Tongue (tissue), 2 donors: ENCODE results near the gene TMEM174. TPM values are rescaled to one million over a fixed set of nuclear protein-coding genes. Genes with fewer than 3 reads are reported as not detected.

Experiments
- DNase-seq: peaks from one replicate; pipeline ENCODE4 v3.0.0-alpha.2; 2015
- total RNA-seq: library from RNA; depleted of rRNA; stranded (reverse); fragments of >200 nt; gene quantifications from one replicate; pipeline ENCODE4 v1.2.3, GENCODE V29; 2014

TMEM174 gene, protein sequence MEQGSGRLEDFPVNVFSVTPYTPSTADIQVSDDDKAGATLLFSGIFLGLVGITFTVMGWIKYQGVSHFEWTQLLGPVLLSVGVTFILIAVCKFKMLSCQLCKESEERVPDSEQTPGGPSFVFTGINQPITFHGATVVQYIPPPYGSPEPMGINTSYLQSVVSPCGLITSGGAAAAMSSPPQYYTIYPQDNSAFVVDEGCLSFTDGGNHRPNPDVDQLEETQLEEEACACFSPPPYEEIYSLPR
- total RNA-seq, result not detected

DNA sequence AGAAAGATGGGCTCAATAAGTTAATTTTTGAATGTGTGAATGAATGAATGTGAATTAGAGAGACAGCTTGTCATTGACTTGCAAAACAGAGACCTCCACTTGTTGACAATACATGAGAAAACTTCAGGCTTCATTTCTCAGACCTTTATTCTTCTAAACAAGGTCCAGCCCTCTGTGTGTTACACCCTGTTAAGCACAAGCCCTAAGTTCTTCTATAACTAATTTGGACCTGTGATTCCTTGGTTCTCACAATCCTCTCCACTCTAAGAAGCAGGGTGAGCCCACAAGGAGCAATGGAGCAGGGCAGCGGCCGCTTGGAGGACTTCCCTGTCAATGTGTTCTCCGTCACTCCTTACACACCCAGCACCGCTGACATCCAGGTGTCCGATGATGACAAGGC lies at the start of gene TMEM174:
Gene TMEM174, plus strand, starts transcription at position 243 of the 400 bp plus-strand sequence. Its CDS starts 51 bp downstream, at position 294.
- no peak for DNase-seq

DNA sequence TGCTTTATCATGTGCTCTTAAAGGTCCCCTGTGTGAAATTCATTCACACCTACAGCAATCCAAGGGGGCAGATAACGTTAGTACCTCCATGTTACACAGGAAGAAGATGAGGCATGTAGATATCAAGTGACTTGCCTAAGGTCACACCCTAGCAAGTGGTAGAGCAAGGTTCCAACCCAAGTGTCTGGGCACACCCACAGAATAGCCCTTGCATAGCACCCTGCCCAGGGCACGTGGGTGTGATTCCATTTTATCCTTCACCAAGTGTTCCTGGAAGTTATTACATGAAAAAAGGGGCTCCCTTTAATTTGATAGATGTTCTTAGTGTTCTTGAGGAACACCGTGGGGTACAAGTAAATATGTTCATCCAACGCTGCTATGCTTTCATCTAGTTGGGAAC lies 47.7 kb upstream of the TMEM174 start:
- no peak for DNase-seq

DNA sequence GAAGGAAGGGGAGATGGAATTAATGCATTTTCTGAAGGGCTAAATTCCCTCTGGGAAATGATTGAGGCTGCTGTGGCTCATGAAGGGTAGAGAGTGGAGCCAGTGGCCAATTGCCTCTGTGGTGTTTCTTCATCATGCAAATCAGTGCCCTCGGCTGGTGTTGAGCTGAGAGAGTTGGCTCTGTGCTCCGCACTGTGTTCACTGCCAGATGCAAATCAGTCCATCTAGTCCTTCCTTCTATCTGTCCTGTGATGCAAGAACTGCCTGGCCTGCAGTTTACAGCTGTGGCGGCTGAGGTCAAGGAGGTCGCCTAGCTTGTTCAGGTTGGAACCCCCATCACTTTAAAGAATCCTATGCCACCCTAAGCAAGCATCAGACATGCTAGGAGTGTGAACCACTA lies 46.6 kb upstream of the TMEM174 start:
- no peak for DNase-seq

DNA sequence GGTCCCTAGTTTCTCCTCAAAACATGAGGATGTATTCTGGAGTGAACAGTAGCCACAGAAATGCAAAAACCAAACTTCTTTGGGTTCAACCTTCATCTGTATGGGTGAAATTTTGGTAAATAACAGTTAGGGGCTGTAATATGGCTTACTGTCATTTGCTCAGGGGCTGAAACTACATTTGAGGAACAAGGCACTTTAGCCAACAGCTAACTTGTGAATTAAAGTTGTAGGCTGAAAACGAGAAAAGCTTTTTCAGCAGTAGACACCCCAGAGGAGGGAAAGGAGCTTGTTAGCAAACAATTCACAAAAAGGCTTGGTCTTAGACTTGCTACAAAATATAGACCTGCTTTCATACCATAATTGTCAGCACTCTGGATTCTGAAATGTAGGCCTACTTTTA lies 46.0 kb upstream of the TMEM174 start:
- no peak for DNase-seq

DNA sequence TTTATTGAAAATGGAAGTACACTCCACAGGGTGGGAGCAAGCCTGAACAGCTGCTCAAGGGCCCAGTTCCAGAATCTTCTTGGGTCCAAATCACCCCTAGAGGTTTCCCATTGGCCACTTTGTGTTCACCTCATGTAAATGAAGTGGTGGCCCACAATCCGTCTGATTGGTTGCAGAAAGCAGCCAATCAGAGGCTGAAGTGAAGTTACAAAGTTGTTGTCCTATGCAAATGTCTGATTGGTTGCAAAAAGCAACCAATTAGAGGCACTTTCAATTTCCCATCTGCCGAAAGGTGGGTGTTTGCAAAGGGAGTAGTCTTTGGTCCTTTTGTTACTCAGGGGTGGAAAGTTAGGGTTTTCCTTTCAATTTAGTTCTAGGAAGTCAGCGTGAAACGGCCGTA lies 43.9 kb upstream of the TMEM174 start:
- no peak for DNase-seq

DNA sequence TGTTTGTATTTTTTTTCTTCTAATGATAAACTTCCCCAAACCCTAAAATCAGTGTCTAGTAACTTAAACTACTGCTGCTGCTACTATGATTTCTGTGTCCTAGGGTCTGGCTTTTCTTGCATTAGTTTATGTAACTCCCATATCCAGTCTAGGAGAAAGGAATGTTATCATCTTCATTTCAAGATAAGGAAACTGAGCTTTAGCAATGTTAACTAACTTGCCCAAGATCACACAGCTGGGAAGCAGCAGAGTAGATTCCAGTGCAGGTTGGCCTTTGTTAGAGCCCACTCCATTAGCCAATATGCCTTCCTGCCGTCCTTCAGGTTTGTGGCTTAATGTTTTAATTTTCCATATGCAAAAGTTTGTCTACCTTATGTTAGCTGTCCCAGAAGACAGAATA lies 42.2 kb upstream of the TMEM174 start:
- no peak for DNase-seq

DNA sequence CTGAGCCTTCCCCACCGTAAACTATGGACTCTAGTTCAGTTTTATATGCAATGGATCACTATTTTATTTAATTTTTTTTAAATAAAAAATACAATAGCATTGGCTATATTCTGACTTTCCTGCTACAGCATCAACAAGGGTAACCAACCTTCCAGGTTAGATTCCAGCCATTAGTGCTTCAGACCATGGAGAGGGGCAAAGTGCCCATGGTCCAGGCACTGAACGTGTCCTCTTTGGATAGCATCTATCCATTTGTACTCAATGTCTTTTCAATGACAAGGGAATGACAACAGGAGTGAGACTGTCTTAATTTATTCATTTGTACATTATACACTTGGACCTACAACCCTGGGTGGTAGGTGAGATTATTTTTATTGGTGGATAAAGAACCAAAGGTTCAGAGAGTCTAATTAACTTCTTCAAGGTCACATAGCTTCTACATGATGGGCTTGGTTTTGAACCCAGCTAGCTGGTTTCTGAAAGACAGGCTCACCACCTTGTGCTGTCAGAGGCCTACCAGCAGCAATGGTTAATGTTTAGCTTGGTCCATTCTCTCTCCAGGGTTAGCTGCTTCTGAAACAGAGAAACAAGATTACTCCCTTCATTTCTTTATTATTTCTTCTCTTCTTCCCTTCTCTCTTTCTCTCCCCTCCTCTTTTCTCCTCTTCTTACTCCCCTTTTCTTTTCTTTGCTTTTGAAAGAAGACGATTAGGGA lies 41.1 kb upstream of the TMEM174 start:
- no peak for DNase-seq

DNA sequence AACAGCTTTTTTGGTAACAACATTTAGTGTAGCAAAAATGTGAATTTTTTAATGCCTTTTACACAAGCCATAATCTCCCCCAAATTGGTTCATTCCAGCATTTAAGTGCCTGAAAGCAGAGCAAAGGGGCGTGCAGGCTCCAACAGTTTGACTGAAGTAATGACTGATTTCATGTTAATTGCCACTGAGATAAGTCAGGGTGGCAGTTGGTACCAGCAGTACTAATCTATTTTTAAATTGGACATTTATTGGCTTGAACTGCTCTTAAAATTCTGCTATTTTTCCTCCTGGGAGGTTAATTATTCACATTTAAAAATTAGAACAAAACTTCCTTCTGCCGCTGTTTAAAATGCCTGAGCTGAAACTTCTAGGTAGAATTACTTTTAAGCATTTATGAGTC lies 40.2 kb upstream of the TMEM174 start:
- no peak for DNase-seq

DNA sequence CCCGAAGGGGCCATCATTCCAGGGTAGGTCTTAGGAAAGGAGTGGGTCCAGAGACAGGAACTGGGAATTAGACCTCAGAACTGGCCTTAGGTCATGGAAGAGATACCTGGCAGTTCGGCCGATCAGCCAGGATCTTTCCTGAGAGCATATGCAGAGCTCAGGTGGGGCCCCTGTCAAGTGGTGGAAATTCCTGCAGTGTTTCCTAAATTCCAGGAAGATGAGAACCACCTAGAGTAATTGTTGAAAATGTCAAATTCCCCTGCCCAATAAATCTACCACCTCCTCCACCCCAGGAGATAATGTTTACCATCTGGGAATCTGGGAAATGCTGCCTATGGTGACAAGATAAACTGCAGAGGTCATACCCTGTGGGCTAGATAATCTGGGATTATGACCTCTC lies 38.0 kb upstream of the TMEM174 start:
- DNase-seq, result no peak

DNA sequence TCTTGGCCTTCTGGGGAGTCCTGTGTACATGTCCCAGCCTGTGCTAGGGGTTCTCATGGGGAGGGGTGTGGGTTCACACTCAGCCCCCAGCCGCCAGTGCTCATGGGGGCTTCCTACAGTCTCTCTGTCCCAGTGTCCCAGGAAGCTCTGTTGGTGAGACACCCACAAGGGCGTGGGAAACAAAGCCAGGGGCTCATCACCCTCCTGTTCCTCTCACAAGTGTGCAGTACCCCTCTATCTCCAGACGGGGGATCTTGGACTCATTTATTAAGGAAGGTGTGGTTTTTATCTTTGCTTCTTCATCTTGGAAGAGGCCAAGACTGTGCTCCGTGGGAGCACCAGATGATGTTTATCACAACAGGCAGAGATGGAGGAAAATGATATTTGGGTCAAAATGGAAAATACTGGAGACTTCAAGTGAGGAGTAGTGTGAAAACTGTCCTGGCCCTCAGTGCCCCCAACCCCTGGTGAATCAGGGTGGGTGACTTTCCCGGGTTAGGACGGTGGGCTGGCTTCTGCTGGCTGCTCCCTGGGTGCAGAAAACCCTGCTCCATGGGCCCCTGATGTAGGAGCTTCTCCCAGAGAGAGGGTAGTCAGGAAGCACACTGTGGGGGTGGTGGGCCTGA lies 37.5 kb upstream of the TMEM174 start:
- DNase-seq, result no peak

DNA sequence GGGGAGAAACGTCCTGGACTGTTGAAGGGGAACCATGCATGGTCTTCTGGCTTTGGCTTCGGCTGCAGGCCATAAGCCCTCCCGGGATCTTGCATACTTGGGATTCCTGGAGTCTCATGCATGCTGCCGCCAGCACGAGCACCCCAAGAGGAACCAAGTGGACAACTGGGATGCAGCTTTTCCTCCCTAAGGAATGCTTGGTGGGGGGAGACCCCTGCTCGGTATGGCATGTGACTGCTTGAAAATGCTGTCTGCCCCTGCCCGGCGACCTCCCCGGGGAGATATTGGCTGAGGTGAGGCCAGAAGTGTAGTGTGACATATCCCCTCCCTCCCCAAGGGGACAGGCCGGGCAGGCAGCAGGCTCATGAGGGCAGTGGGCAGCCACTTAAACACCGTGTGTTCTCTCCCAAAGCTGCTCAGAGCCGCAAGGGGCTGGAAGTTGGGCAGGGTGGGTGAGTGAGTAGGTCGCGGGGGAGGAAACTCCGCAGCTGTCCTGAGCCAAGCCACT lies 36.9 kb upstream of the TMEM174 start:
- DNase-seq, result peak; percentile 43

DNA sequence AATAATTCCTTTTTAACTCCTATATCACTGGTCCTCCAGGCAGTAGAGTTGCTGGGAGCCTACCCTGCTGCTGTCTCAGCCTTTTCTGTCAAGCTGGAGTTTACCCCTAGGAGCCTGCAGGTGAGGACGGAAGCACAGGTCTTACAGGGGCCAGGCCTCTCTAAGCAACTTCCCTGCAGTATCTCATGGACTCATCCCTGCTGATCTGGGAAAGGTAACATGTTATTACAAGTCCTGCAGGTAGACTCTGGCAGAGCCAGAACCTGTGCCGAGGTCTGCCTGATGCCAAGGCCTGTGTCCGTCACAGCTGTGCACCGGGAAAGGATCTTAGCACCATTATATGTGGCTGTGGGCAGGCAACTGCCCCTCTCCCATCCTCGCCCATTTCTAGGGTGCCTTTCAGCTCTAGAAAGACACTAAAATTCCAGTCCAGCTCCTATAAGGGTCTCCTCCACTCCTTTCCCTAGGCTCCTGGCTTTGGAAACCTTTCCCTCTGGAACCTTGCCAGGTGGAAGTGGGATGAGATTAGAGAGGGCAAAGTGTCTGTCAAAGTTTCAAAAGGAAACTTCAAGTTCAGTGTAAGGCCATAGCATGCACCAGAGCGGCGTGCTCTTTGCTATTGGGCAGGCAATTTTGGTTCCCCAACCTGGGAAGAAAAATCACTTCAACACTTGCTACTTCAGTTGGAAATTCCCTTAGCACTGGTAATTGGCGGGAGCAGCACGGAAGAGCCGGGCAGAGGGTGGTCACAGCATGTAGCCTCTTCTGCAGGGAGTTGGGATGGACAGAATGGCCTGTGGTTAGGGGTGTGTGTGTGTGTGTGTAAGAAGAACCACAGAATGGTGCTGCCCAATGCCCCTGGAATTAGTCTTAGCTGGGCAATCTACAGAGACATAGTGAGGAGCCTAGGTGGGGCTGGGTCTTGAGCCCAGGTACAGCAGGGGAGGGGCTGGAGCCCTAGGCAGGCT lies 35.1 kb upstream of the TMEM174 start:
- DNase-seq, result no peak

DNA sequence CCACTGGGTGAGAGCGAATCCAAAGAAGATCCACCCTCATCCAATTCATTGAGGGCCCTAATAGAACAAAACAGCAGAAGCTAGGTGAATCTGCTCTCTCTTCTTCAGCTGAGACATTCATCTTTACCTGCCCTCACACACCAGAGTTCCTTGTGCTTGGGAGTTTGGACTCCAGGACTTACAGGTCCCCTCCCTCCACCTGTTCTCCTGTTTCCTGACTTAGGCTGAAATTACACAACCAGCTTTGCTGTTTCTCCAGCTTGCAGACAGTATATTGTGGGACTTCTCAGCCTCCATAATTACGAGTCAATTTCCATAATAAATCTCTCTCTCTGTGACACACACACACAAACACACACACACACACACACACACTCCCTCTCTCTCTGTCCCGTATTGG lies 33.5 kb upstream of the TMEM174 start:
- no peak for DNase-seq

DNA sequence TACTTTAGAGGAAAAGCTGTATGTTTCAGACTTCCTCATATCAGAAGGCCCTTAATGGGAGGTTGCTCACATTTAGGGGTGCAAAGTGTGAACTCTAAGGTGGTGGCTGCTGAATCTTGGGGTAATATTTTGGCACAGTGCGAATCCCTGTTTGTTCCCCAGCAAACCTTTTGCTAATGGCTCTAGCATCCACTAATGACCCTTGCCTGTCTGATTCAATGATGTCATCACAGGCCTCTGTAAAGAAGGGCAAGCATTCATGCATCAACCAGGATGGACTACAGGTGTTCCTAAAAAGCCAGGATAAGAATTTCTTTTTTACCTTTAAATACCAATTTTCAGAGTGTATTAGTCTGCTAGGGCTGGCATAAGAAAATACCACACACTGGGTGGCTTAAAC lies 32.2 kb upstream of the TMEM174 start:
- DNase-seq, result no peak

DNA sequence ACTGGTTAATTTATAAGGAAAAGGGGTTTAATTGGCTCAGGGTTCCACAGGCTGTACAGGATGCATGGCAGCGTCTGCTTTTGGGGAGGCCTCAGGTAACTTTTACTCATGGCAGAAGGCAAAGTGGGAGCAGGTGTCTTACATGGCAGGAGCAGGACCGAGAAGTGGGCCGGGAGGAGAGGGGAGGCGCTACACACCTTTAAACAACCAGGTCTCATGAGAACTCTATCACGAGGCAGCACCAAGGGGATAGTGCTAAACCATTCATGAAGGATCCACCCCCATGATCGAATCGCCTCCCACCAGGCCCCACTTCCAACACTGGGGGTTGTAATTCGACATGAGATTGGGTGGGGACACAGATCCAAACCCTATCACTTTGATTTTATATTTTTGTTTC lies 31.0 kb upstream of the TMEM174 start:
- no peak for DNase-seq

DNA sequence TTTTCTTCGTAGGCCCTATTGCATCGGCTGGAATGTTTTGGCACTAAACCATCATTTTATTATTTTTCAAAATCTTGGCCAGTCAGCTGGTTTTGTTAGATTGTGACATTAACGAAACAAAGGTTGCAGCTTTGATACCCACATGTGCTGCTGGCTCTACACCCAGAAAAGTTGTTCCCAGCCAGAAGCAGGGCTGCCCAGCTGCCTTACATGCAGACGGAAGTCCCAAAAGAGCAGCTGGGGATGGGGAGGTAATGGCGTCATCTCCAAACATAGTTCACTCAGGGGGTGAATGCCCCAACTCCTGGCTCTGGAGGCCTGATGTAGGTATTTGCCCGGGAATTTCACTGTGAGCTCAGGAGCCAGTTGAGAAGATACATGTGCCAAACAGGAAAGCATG lies 29.3 kb upstream of the TMEM174 start:
- DNase-seq, result peak; percentile 32

DNA sequence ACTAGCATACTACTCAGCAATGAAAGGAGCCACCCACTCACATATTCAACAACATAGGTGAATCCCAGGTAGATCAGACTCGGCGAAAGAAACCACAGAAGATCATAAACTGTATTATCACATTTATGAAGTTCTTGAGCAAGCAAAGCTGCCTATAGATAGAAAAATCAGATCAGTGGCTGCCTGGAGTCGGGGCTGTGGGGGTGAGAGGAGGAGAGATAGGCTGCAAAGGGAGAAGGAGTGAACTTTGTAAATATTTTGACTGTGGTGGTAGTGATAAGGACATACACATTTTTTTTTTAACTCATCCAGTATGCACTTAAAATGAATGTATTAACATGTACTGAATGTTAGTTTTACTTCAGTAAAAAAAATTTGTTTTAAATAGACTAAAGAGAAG lies 23.5 kb upstream of the TMEM174 start:
- no peak for DNase-seq

DNA sequence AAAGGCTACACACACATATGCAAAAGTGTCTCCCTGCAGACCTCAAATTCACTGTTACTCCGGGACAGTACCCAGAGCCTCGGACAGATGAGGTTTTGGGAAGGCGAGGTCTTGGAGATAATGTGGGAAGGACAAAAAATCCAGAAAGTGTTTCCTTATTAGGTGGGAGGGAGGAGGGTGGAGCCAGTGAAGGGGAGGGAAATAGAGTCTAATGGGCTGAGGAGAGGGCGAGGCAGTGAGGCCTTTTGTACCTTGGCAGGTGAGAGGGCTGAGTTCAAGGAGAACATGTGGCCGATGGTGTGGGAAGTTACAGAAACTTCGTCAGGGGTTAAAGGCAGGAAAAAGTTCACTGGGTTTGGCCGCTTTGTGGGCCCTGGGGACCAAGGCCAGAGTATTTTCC lies 22.1 kb upstream of the TMEM174 start:
- DNase-seq, result no peak

DNA sequence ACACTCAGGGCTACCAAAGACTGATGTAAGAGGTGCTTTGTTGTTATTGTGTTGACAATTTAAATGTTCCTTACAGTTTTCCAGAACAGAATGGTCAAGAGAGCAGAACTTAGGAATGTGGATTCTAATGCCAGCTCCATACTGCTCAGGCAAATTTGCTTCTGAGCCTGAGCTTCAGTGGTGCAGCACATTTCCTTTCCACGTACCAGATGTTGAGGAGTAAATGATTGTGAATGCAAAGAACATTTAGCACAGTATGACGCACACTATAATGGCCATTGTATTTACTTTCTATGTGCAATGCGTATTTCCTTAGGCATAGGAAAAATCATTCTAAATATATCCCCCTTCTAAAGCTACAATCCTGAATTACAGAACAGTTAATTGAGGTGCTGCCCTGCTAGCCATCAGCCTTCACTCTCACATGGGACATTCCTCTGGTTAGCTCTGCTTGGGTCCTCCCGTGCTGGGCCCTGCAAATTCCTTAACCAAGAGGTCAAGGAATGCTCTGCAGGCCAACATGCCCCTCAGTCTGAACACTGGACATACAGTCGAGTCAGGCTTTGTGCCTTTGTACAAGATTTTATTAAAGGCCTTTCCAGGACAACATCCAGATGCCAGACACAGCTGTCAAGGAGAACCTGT lies 21.1 kb upstream of the TMEM174 start:
- peak; percentile 61 for DNase-seq

DNA sequence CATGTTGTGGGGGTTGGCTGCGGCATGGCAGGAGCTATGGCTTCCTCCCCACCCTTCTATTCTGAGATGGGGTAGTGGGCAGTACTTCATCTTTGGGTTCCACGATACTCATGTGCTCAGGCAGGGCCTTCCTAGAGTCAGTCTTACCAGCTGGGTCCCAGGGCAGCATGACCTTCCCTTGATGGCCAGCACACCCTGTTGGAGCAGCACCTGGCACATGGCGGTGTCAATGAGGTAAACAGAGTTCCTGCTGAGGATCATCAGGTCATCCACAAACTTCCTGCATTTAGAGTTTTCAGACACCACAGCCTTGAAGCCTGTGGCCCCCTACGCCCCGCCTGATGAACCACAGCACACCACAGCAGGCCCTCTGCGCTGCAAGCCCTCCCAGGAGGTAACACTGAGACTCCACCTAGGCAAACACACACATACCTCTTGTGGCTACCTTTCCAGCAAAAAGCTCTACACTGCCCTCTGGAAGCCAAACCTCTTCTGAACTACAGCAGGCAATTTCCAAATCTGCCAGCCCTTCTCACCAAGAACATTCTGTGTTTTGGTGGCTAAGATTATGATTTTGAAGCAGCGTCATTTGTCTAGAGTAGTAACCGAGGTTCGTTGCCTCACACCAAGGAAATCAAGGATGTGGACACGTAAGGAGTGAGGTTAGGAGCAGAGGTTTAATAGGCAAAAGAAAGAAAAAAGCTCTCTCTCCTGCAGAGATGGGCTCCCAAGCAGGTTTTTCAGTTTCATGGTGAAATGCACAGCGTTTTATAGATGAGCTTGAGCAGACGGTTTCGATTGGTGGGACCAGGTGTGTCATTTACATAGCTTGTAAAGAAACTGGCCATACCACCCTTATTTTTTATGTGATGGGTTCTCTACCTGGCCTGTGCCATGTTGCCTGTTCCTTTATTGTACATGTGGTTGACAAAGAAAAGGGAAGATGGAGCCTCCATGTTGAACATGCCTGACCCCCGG lies 20.3 kb upstream of the TMEM174 start:
- no peak for DNase-seq

DNA sequence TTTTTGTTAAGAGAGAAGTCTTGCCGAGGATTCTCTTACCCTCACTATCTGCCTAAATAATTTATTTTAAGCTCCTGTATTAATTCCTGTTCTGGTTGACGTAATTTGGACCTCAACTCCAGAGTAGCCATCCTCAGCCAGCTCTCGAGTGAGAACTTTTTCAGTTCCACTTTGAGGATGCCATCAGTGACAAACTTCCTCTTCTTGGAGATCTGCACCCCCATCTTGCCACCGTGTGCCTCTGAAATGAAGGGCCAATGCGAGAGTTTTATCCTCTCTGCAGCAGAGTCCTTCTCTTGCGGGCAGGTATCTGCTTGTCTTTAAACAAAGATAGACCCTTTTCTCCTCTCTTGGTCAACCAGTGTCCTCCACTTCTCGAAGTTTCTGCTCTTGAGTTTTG lies 19.5 kb upstream of the TMEM174 start:
- DNase-seq, result no peak
